Fibroblast of lung (primary cell): ENCODE data around the gene GABBR2.

Experiments
- EZH2 ChIP-seq: IDR thresholded peaks from 2 replicates; pipeline ENCODE4 v1.5.1; 2012; ENCODE audit warnings: low read length, control low read depth, mild to moderate bottlenecking; ENCODE audit errors: missing control alignments
- TF ChIP-seq, protein P1 (sequence below), 2 donors: IDR thresholded peaks in 1 of 2; conservative IDR thresholded peaks in 1 of 2; 1 replicate in 1 of 2; 2 replicates in 1 of 2; pipeline ENCODE4 v1.5.1; 2011 to 2012; ENCODE audit warnings: low read length in 2 of 2, control low read depth in 1 of 2, inconsistent platforms in 1 of 2, low read depth in 1 of 2, mild to moderate bottlenecking in 1 of 2

DNA sequence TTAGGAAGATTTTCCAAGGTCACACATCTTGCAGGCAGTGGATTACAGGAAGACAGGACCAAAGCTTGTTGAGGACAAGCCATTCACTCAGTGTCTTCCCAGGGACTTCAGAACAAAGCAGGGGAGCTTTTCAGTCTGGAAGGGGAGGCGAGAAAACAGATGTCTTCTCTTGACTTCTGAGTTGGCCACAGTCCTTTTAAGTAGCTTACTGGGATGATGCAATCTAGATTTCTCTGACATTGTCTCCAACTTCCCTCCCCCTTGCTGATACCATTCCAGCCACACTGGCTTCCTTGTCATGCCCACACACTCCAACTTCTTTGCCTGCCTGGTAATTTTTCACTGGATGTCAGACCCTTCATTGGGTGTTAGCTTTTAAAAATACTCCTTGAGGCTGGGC is 279.1 kb downstream of the GABBR2 start:
- TF ChIP-seq, protein P1, sequence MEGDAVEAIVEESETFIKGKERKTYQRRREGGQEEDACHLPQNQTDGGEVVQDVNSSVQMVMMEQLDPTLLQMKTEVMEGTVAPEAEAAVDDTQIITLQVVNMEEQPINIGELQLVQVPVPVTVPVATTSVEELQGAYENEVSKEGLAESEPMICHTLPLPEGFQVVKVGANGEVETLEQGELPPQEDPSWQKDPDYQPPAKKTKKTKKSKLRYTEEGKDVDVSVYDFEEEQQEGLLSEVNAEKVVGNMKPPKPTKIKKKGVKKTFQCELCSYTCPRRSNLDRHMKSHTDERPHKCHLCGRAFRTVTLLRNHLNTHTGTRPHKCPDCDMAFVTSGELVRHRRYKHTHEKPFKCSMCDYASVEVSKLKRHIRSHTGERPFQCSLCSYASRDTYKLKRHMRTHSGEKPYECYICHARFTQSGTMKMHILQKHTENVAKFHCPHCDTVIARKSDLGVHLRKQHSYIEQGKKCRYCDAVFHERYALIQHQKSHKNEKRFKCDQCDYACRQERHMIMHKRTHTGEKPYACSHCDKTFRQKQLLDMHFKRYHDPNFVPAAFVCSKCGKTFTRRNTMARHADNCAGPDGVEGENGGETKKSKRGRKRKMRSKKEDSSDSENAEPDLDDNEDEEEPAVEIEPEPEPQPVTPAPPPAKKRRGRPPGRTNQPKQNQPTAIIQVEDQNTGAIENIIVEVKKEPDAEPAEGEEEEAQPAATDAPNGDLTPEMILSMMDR (conservative IDR thresholded peaks at IDR 0.05 in 1 of 2, IDR thresholded peaks at IDR 0.05 in 1 of 2; ENCODE audit: low read depth in 1 of 2, low read length in 2 of 2), result no peak
- no peak for TF ChIP-seq EZH2
